Activated naive CD4-positive, alpha-beta T cell treated with anti-CD3 and anti-CD28 coated beads, Interleukin-2, amount 50 U/mL, for 72 hours (primary cell): ENCODE data around the gene SIRT6. TPM values are rescaled to one million over a fixed set of nuclear protein-coding genes. Genes with fewer than 3 reads are reported as not detected.
"Not testable (repeated sequence)": the region's sequence is repeated elsewhere in the genome, so short reads cannot be mapped to it uniquely, and the experiment has no call there.

Experiments
- ATAC-seq, 2 donors: fragments of 150-1000 bp; cut with Tn5 transposase; 2 replicates each; pipeline ENCODE4 v1.10.0; 2021; ENCODE audit warnings: mild to moderate bottlenecking in 2 of 2, moderate library complexity in 2 of 2
- DNase-seq, 2 donors: peaks; one replicate each; pipeline ENCODE4 v3.0.0; 2021 to 2022; ENCODE audit warnings: low spot score in 2 of 2
- H3K27ac Mint-ChIP-seq, 2 donors: one replicate each; pipeline ENCODE4 v1.8.0; 2022; ENCODE audit warnings: mild to moderate bottlenecking in 2 of 2, mixed read lengths in 2 of 2
- H3K36me3 Mint-ChIP-seq, 2 donors: one replicate each; pipeline ENCODE4 v1.8.0; 2022; ENCODE audit warnings: mixed read lengths in 2 of 2
- H3K9me3 Mint-ChIP-seq, 2 donors: one replicate each; pipeline ENCODE4 v1.8.0; 2022; ENCODE audit warnings: mixed read lengths in 2 of 2
- total RNA-seq, 2 donors: library from RNA; stranded (reverse); gene quantifications; one replicate each; pipeline ENCODE4 v1.2.3, GENCODE V29; 2022

The SIRT6 gene
- total RNA-seq, 2 donors from 2014 or later, result 35.3 to 37.9 TPM

- ATAC-seq, result no peak
- no peak overlapping the region for H3K27ac Mint-ChIP-seq
- H3K9me3 Mint-ChIP-seq, result no peaks in the 10 kb centered on the region
These were observed 20.8 kb downstream of the SIRT6 start for GRCh38 chr19:4161415-4162077.

DNA sequence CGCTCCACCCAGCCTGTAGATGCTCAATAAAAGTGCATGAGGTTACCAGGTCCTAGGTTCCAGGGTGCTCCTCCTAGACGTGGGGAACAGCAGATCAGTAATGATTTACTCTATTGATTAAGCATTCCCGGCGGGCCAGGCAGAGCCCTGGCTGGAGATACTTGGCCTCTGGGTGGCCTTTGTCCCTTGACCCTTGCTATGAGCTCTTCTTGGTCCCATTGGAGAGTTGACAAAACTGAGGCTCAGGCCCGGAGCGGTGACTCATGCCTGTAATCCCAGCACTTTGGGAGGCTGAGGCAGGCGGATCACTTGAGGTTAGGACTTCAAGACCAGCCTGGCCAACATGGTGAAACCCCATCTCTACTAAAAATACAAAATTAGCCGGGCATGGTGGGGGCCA lies 24.4 kb downstream of the SIRT6 start:
- ATAC-seq, DNase-seq, H3K9me3 Mint-ChIP-seq, H3K27ac Mint-ChIP-seq, H3K36me3 Mint-ChIP-seq: not testable (repeated sequence)

More at GRCh38 chr19:4161415-4162077, 20.8 kb downstream of the SIRT6 start:
- DNase-seq, result no peak
- H3K36me3 Mint-ChIP-seq, result no peaks in the 10 kb centered on the region

- Mint-ChIP-seq H3K36me3 (no peaks in the 10 kb centered on the region), H3K9me3 (no peaks in the 10 kb centered on the region), H3K27ac (peak overlapping the region; percentile 36 to 76)
- no peak for DNase-seq
- no peak for ATAC-seq
These were observed 25.2 kb downstream of the SIRT6 start for GRCh38 chr19:4157164-4157563.

- H3K9me3 Mint-ChIP-seq, result no peaks in the 10 kb centered on the region
- no peaks in the 10 kb centered on the region for H3K36me3 Mint-ChIP-seq
- H3K27ac Mint-ChIP-seq, result no peak overlapping the region
- ATAC-seq, result no peak
- no peak for DNase-seq
These were observed 27.6 kb downstream of the SIRT6 start for GRCh38 chr19:4154571-4155312.

GRCh38 chr19:4152241-4152998 lies 29.9 kb downstream of the SIRT6 start:
- Mint-ChIP-seq H3K27ac (peak overlapping the region in 1 of 2 donors; percentile 24), H3K9me3 (no peaks in the 10 kb centered on the region), H3K36me3 (no peaks in the 10 kb centered on the region)
- ATAC-seq, result no peak
- DNase-seq, result no peak

GRCh38 chr19:4151623-4152022 lies 30.7 kb downstream of the SIRT6 start:
- Mint-ChIP-seq H3K9me3 (no peaks in the 10 kb centered on the region), H3K27ac (peak overlapping the region in 1 of 2 donors; percentile 36), H3K36me3 (no peaks in the 10 kb centered on the region)
- ATAC-seq, result no peak
- DNase-seq, result no peak

- Mint-ChIP-seq H3K27ac (no peak overlapping the region), H3K36me3 (no peaks in the 10 kb centered on the region), H3K9me3 (no peaks in the 10 kb centered on the region)
- no peak for DNase-seq
- no peak for ATAC-seq
These were observed 32.7 kb downstream of the SIRT6 start for GRCh38 chr19:4149518-4150288.

DNA sequence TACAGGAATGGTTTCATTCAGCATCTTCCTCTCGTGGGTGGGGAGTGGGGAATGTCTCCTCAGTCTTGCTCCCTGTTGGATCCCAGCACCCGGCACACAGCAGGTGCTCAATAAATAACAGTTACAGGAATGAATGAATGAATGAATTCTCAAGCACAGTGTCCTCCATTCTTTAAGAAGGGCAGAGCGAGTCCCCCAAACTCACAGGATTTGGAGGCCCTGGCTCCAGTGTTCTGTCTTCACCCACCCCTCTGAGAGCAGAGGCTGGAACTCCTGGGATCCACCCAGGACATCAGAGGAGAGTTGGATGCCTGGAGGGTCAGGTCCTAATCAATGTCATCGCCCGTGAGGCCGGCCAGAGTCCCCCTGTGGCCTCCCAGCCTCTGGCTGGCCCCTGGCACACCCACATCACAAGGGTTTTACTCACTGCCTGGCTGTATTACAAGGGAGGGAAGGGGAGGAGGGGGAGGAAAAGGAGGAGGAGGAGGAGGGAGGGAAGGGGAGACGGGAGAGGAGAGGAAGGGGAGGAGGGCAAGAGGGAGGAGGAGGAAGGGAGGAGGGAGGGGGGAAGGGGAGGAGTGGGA lies 37.6 kb downstream of the SIRT6 start:
- DNase-seq (no peak), ATAC-seq (no peak)
- H3K9me3 Mint-ChIP-seq, result no peaks in the 10 kb centered on the region
- no peaks in the 10 kb centered on the region for H3K36me3 Mint-ChIP-seq
- no peak overlapping the region for H3K27ac Mint-ChIP-seq

DNA sequence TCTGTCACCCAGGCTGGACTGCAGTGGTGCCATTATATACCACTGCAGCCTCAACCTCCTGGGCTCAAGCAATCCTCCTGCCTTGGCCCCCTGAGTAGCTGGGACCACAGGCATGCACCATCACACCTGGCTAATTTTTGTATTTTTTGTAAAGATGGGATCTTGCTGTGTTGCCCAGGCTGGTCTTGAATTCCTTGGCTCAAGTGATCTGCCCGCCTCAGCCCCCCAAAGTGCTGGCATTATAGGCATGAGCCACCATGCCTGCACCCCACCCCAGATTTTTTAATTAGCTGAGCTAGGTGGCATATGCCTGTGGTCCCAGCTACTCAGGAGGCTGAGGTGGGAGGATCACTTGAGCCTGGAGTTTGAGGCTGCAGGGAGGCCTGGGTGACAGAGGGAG lies 39.4 kb downstream of the SIRT6 start:
- H3K9me3 Mint-ChIP-seq, DNase-seq, H3K27ac Mint-ChIP-seq, H3K36me3 Mint-ChIP-seq, ATAC-seq: not testable (repeated sequence)

DNA sequence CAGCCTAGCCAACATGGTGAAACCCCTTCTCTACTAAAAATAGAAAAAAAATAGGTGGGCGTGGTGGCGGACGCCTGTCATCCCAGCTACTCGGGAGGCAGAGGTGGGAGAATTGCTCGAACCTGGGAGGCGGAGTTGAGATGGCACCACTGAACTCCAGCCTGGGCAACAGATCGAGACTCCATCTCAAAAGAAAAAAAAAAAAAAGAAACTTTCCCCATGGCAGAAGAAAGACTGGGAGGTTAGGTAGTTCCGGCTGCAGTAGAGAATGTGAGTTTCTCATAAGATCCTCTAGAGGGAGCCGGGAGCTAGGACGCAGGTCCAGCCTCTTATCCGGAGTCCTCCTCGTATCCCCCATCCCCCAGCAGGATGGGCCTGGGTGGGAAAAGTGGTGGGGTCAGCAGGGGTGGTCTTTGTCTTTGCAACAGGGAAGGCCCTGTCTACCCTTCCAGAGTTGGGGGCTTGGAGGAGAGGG lies 42.1 kb downstream of the SIRT6 start:
- Mint-ChIP-seq H3K27ac (peak overlapping the region in 1 of 2 donors; percentile 77), H3K9me3 (no peaks in the 10 kb centered on the region), H3K36me3 (no peaks in the 10 kb centered on the region)
- peak; percentile 84 to 87 for ATAC-seq
- DNase-seq, result peak in 1 of 2 donors; percentile 23

DNA sequence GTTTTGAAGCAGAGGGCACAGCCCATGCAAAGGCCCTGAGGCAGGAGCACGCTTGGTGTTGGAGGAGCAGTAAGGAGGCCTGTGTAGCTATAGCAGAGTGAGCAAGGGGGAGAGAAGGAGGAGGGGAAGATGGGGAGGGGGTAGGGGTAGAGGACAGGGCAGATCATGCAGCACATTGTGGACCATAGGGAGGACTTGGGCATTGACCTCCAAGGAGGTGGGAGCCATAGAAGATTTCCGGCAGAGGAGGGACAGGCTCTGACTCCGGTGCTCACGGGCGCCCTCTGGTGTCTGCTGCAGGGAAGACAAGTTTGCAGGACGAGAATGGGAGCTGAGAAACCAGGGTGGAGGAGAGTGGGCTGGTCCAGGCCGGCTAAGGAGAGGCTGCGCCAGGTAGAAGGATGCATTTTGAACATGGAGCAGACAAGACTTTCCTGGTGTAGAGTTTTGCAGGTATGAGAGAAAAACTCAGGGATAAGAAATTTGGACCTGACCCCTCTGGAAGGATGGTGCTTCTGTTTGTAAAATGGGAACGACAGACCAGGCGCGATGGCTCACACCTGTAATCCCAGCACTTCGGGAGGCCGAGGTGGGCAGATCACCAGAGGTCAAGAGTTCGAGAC lies 42.6 kb downstream of the SIRT6 start:
- H3K36me3 Mint-ChIP-seq, result no peaks in the 10 kb centered on the region
- H3K9me3 Mint-ChIP-seq, result no peaks in the 10 kb centered on the region
- DNase-seq (peak; percentile 90 to 98), ATAC-seq (peak; percentile 85 to 96)
- peak overlapping the region in 1 of 2 donors; percentile 77 for H3K27ac Mint-ChIP-seq

- Mint-ChIP-seq H3K27ac (no peak overlapping the region), H3K36me3 (no peaks in the 10 kb centered on the region), H3K9me3 (no peaks in the 10 kb centered on the region)
- no peak for ATAC-seq
- DNase-seq, result no peak
These were observed 43.9 kb downstream of the SIRT6 start for GRCh38 chr19:4138445-4138844.

DNA sequence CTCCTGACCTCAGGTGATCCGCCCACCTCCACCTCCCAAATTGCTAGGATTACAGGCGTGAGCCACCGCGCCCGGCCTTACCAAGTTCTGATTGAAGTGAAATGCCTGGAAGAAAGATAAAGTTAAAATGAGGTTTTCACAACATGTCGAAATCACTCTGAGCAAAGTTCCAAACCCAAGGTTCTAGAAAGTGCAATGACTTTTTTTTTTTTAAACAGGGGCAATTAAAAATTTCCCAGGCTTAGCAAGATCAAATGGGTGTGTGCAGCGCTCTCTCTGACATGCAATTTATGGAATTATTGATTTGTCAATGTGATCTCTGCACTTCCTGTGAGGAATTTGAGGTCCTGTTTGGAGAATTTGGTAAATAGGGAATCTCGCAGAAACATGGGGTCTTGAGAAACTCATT lies 45.7 kb downstream of the SIRT6 start:
- no peak for ATAC-seq
- Mint-ChIP-seq H3K27ac (no peak overlapping the region), H3K9me3 (no peaks in the 10 kb centered on the region), H3K36me3 (no peaks in the 10 kb centered on the region)
- no peak for DNase-seq

GRCh38 chr19:4135386-4135785 lies 47.0 kb downstream of the SIRT6 start:
- not testable (repeated sequence) for DNase-seq, ATAC-seq, H3K9me3 Mint-ChIP-seq, H3K27ac Mint-ChIP-seq, H3K36me3 Mint-ChIP-seq

DNA sequence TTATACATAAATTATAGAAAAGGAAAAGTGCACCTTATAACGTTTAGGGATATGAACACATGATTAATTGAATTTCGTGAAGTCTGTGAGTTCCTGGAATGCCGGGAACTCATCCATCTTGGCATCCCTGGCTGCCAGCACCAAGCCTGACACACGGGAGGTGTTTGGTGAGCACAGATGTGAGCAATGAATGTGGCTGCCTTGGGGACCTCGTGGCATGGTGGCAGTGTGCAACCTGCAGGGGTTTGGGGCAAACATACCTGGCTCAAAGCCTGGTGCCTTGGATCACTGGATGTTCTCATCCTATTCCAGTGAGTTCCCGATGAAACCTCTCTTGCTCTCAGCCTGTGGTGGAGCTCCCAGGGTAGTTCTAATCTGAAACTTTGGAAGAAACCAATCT lies 48.0 kb downstream of the SIRT6 start:
- Mint-ChIP-seq H3K36me3 (no peaks in the 10 kb centered on the region), H3K27ac (no peak overlapping the region), H3K9me3 (no peaks in the 10 kb centered on the region)
- no peak for ATAC-seq
- no peak for DNase-seq
